Stimulated activated CD8-positive, alpha-beta memory T cell treated with anti-CD3 and anti-CD28 coated beads, Interleukin-15, amount 100 ng/mL, for 48 hours (primary cell): Measurements from ENCODE around the gene ST7.
"Not testable (repeated sequence)": the region's sequence is repeated elsewhere in the genome, so short reads cannot be mapped to it uniquely, and the experiment has no call there.

Experiments used
- DNase-seq, 2 donors: peaks; one replicate each; pipeline ENCODE4 v3.0.0-alpha.2; 2020; ENCODE audit warnings: low read depth in 2 of 2

ST7 gene

GRCh38 chr7:117225536-117225935, 272.2 kb downstream of the ST7 start:
- no peak for DNase-seq

GRCh38 chr7:117227091-117227490, 273.8 kb downstream of the ST7 start:
- no peak for DNase-seq

- no peak for DNase-seq
These were observed 276.0 kb downstream of the ST7 start for GRCh38 chr7:117229350-117229749.

- DNase-seq, result no peak
These were observed 277.2 kb downstream of the ST7 start for GRCh38 chr7:117230276-117231046.

- no peak for DNase-seq
These were observed 277.7 kb downstream of the ST7 start for GRCh38 chr7:117231047-117231359.

- DNase-seq, result no peak
These were observed 284.3 kb downstream of the ST7 start for GRCh38 chr7:117237646-117238045.

GRCh38 chr7:117238472-117238871, 285.2 kb downstream of the ST7 start:
- no peak for DNase-seq

GRCh38 chr7:117238937-117239336, 285.6 kb downstream of the ST7 start:
- no peak for DNase-seq

- no peak for DNase-seq
These were observed 287.8 kb downstream of the ST7 start for GRCh38 chr7:117241088-117241487.

GRCh38 chr7:117243390-117243789, 290.1 kb downstream of the ST7 start:
- no peak for DNase-seq

- not testable (repeated sequence) for DNase-seq
These were observed 292.4 kb downstream of the ST7 start for GRCh38 chr7:117245703-117246102.

- DNase-seq, result no peak
These were observed 294.5 kb downstream of the ST7 start for GRCh38 chr7:117247809-117248208.

- DNase-seq, result no peak
These were observed 295.5 kb downstream of the ST7 start for GRCh38 chr7:117248829-117249228.

GRCh38 chr7:117249696-117250095, 296.4 kb downstream of the ST7 start:
- no peak for DNase-seq

- DNase-seq, result no peak
These were observed 296.9 kb downstream of the ST7 start for GRCh38 chr7:117250245-117250644.

- no peak for DNase-seq
These were observed 297.5 kb downstream of the ST7 start for GRCh38 chr7:117250801-117251200.

GRCh38 chr7:117251687-117252086, 298.4 kb downstream of the ST7 start:
- DNase-seq, result no peak

- no peak for DNase-seq
These were observed 306.3 kb downstream of the ST7 start for GRCh38 chr7:117259615-117260014.

- DNase-seq, result no peak
These were observed 309.2 kb downstream of the ST7 start for GRCh38 chr7:117262546-117262945.

- no peak for DNase-seq
These were observed 311.4 kb downstream of the ST7 start for GRCh38 chr7:117264716-117265115.

- no peak for DNase-seq
These were observed 316.1 kb downstream of the ST7 start for GRCh38 chr7:117269417-117269816.

- DNase-seq, result no peak
These were observed 316.6 kb downstream of the ST7 start for GRCh38 chr7:117269886-117270285.

- DNase-seq, result no peak
These were observed 317.1 kb downstream of the ST7 start for GRCh38 chr7:117270371-117270770.

- no peak for DNase-seq
These were observed 318.3 kb downstream of the ST7 start for GRCh38 chr7:117271566-117271965.
